Endodermal cell (in vitro differentiated cells): ENCODE data around the gene TRABD. TPM values are rescaled to one million over a fixed set of nuclear protein-coding genes. Genes with fewer than 3 reads are reported as not detected.

ENCODE experiments used
- DNase-seq: peaks from one replicate; pipeline ENCODE4 v3.0.0-alpha.2; 2017
- H3K27ac ChIP-seq: 2 replicates; pipeline ENCODE4 v1.5.1; 2013; ENCODE audit warnings: mild to moderate bottlenecking, low read depth, low read length, moderate library complexity
- H3K27me3 ChIP-seq: 2 replicates; pipeline ENCODE4 v1.6.1; 2013; ENCODE audit warnings: mild to moderate bottlenecking, low read length, moderate library complexity; ENCODE audit not compliant: insufficient read depth, control insufficient read depth, poor library complexity, severe bottlenecking
- H3K36me3 ChIP-seq: 2 replicates; pipeline ENCODE4 v1.7.0; 2013; ENCODE audit warnings: mild to moderate bottlenecking, low read length, moderate library complexity; ENCODE audit not compliant: control insufficient read depth, insufficient read depth
- H3K4me1 ChIP-seq: one replicate; pipeline ENCODE4 v1.7.0; 2013; ENCODE audit warnings: low read length; ENCODE audit not compliant: control insufficient read depth, insufficient read depth
- H3K4me3 ChIP-seq: 2 replicates; pipeline ENCODE4 v1.5.1; 2013; ENCODE audit warnings: mild to moderate bottlenecking, low read length, moderate library complexity
- H3K9ac ChIP-seq: 2 replicates; pipeline ENCODE4 v1.6.1; 2013; ENCODE audit warnings: mild to moderate bottlenecking, low read length, moderate library complexity; ENCODE audit not compliant: poor library complexity, severe bottlenecking; ENCODE audit errors: extremely low read depth
- H3K9me3 ChIP-seq: 2 replicates; pipeline ENCODE4 v1.6.1; 2013; ENCODE audit warnings: mild to moderate bottlenecking, low read length, moderate library complexity; ENCODE audit not compliant: control insufficient read depth
- H3K27ac Mint-ChIP-seq: 2 replicates; pipeline ENCODE4 v1.8.0; 2020; ENCODE audit warnings: mixed read lengths
- H3K27me3 Mint-ChIP-seq: 2 replicates; pipeline ENCODE4 v1.8.0; 2021; ENCODE audit warnings: mild to moderate bottlenecking, mixed read lengths; ENCODE audit not compliant: insufficient read depth
- H3K36me3 Mint-ChIP-seq: 2 replicates; pipeline ENCODE4 v1.8.0; 2020; ENCODE audit warnings: low read depth, mixed read lengths
- H3K4me1 Mint-ChIP-seq: 2 replicates; pipeline ENCODE4 v1.8.0; 2020; ENCODE audit warnings: mixed read lengths
- H3K4me3 Mint-ChIP-seq: 2 replicates; pipeline ENCODE4 v1.8.0; 2020; ENCODE audit warnings: mild to moderate bottlenecking, moderate library complexity, mixed read lengths
- H3K9me3 Mint-ChIP-seq: 2 replicates; pipeline ENCODE4 v1.8.0; 2020; ENCODE audit warnings: mild to moderate bottlenecking, mixed read lengths
- CTCF ChIP-seq: fragments of 200-600 bp; sonication (generic); conservative IDR thresholded peaks from 2 replicates; pipeline ENCODE4 v1.5.0; 2021; ENCODE audit warnings: antibody characterized with exemption, mild to moderate bottlenecking
- WGBS, 2 experiments: methylation state at CpG; one replicate each; pipeline versions ENCODE4 v1.1.5 to v1.1.7; 2013; ENCODE audit warnings: missing lambda C conversion rate in 2 of 2, mixed read lengths in 1 of 2; ENCODE audit not compliant: insufficient coverage in 1 of 2, insufficient read length in 1 of 2; 5-methylcytosine and 5-hydroxymethylcytosine counted together
- total RNA-seq, 2 donors: library from RNA; stranded (reverse); fragmentation: NEBNext Ultra II Directional in 1 of 2; extraction: Animal tissue kit (Norgen Biotek cat#: 25700) in 1 of 2; gene quantifications; 2 replicates in 1 of 2; 3 replicates in 1 of 2; pipeline ENCODE4 v1.2.1, GENCODE V29; 2021

Gene TRABD
- total RNA-seq, 2 donors from 2014 or later: 49.6 to 56.4 TPM

DNA sequence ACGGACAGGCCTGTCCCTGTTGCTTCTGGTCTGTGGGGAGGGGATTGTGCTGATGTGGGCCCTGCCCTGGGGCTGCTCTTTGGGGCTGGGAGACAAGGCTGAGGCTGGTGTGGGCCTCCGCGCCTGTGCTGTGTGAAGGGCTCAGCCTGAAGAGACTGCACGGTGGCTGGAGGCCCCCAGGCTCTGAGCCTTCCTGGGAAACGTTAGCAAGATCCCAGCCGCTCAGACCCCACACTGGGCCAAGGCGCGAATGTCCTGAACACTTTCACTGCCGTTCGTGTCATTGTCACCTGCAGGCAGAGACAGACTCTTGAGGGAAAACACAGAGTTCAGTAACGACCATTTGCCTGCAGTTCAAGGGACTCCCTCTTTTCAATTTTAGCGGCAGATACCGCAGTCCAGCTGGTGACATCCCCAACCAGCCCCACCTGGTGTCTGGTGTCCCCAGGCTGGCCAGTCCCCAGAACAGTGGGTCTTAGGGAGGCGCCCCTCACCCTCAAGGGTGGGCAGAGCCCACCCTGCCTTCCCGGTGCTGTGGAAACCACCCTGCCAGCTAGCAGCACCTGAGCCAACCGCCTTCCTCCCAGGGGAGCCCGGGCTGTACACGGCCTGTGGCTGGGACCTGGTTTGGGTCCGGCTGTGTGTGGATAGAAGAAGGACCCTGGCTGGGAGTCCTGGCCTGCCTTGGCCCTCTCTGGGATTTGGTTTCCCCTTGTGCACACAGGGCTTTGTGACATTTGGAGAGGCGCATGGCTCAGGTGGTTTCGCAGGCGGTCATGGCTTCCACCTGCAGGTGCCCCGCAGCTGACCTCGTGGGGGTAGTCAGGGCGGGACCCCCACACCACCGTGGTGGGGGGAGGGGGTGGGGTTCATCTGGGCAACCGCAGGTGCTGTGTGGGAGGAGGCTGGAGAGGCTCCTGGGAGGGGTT is 9.5 kb upstream of the TRABD start:
- TF ChIP-seq CTCF: no peak
- peaks cover 5% of the 10 kb centered on the region for H3K27me3 Mint-ChIP-seq
- H3K9me3 Mint-ChIP-seq: no peaks in the 10 kb centered on the region

DNA sequence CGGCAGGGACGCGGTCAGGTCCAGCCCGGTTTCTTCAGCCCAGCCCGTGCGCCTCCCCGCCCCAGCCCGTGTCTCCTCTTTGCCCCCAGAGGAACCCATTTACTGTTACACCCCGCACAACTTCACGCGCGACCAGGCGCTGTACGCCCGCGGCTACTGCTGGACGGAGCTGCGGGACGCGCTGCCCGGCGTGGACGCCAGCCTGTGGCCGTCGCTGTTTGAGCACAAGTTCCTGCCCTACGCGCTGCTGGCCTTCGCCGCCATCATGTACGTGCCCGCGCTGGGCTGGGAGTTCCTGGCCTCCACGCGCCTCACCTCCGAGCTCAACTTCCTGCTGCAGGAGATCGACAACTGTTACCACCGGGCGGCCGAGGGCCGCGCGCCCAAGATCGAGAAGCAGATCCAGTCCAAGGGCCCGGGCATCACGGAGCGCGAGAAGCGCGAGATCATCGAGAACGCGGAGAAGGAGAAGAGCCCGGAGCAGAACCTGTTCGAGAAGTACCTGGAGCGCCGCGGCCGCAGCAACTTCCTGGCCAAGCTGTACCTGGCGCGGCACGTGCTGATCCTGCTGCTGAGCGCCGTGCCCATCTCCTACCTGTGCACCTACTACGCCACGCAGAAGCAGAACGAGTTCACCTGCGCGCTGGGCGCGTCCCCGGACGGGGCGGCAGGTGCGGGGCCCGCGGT is 8.7 kb upstream of the TRABD start:
- Histone ChIP-seq H3K36me3 (no peaks in the 10 kb centered on the region), H3K9me3 (no peaks in the 10 kb centered on the region), H3K4me1 (no peaks in the 10 kb centered on the region), H3K9ac (no peak overlapping the region), H3K27me3 (no peaks in the 10 kb centered on the region), H3K27ac (no peak overlapping the region), H3K4me3 (no peak overlapping the region)
- Mint-ChIP-seq H3K36me3 (peaks cover 11% of the 10 kb centered on the region), H3K9me3 (no peaks in the 10 kb centered on the region), H3K4me1 (no peaks in the 10 kb centered on the region), H3K27me3 (peaks cover 3% of the 10 kb centered on the region), H3K27ac (no peak overlapping the region), H3K4me3 (no peak overlapping the region)
- 96 to 97% methylated on average over 73 to 76 of the region's 76 CpGs for WGBS, 2 experiments
- TF ChIP-seq CTCF: no peak
- DNase-seq: no peak

More for the DNA sequence above, 9.5 kb upstream of the TRABD start:
- Histone ChIP-seq H3K27me3 (peaks cover 1% of the 10 kb centered on the region), H3K36me3 (no peaks in the 10 kb centered on the region), H3K4me1 (no peaks in the 10 kb centered on the region), H3K9ac (no peak overlapping the region), H3K27ac (peak overlapping the region; percentile 17), H3K9me3 (no peaks in the 10 kb centered on the region), H3K4me3 (no peak overlapping the region)
- Mint-ChIP-seq H3K36me3 (peaks cover 11% of the 10 kb centered on the region), H3K4me3 (no peak overlapping the region), H3K4me1 (no peaks in the 10 kb centered on the region), H3K27ac (no peak overlapping the region)
- WGBS, 2 experiments: 87 to 91% methylated on average over 16 to 27 of the region's 27 CpGs
- no peak for DNase-seq

GRCh38 chr22:50177537-50178470 is 7.9 kb upstream of the TRABD start:
- Histone ChIP-seq H3K4me3 (no peak overlapping the region), H3K36me3 (no peaks in the 10 kb centered on the region), H3K27ac (no peak overlapping the region), H3K9me3 (no peaks in the 10 kb centered on the region), H3K27me3 (no peaks in the 10 kb centered on the region), H3K9ac (no peak overlapping the region), H3K4me1 (no peaks in the 10 kb centered on the region)
- WGBS, 2 experiments: 95 to 96% methylated on average over 59 to 98 of the region's 98 CpGs
- Mint-ChIP-seq H3K27ac (no peak overlapping the region), H3K4me1 (no peaks in the 10 kb centered on the region), H3K36me3 (peaks cover 11% of the 10 kb centered on the region), H3K27me3 (no peaks in the 10 kb centered on the region), H3K4me3 (no peak overlapping the region), H3K9me3 (no peaks in the 10 kb centered on the region)
- no peak for DNase-seq
- TF ChIP-seq CTCF: no peak
